Left hindlimb (tissue), 1 donor: Measurements from ENCODE around the gene MYADML2.
A peak's percentile ranks its signal among the peaks of the same experiment; 100 is the strongest.

Experiments used
- DNase-seq: peaks from one replicate; pipeline ENCODE4 v3.0.0-alpha.2; 2018

MYADML2 gene

GRCh38 chr17:81934850-81935708 lies 12.0 kb downstream of the MYADML2 start:
- DNase-seq: no peak

GRCh38 chr17:81934098-81934757 lies 12.8 kb downstream of the MYADML2 start:
- no peak for DNase-seq

- DNase-seq: no peak
Measured at GRCh38 chr17:81933178-81933699, 13.8 kb downstream of the MYADML2 start.

- no peak for DNase-seq
Measured at GRCh38 chr17:81932333-81932983, 14.6 kb downstream of the MYADML2 start.

- no peak for DNase-seq
Measured at GRCh38 chr17:81931557-81932332, 15.3 kb downstream of the MYADML2 start.

- DNase-seq: peak; percentile 41
Measured at GRCh38 chr17:81931189-81931556, 15.9 kb downstream of the MYADML2 start.

- DNase-seq: peak; percentile 48
Measured at GRCh38 chr17:81930142-81931125, 16.6 kb downstream of the MYADML2 start.

GRCh38 chr17:81929253-81930141 lies 17.5 kb downstream of the MYADML2 start:
- DNase-seq: no peak

- DNase-seq: peak; percentile 38
Measured at GRCh38 chr17:81928544-81929252, 18.3 kb downstream of the MYADML2 start.

- DNase-seq: peak; percentile 97
Measured at GRCh38 chr17:81927653-81928543, 19.1 kb downstream of the MYADML2 start, which contains the start of gene MAFG. MAFG (minus strand) TSS chr17:81927735; CDS start chr17:81923185, 4,550 bp downstream.

GRCh38 chr17:81927152-81927652 lies 19.8 kb downstream of the MYADML2 start:
- peak; percentile 65 for DNase-seq

- DNase-seq: peak; percentile 74
Measured at GRCh38 chr17:81926451-81927151, 20.4 kb downstream of the MYADML2 start.

- DNase-seq: peak; percentile 46
Measured at GRCh38 chr17:81925860-81926450, 21.1 kb downstream of the MYADML2 start.

- no peak for DNase-seq
Measured at GRCh38 chr17:81924557-81925532, 22.2 kb downstream of the MYADML2 start.
